ENCODE data around the gene SREBF2. TPM values are rescaled to one million over a fixed set of nuclear protein-coding genes. Genes with fewer than 3 reads are reported as not detected.

SREBF2 gene
- total and polyA plus RNA-seq, 2 donors (not counting 1 experiment from before 2014, with no cell fraction given) = 116 to 287 TPM

DNA sequence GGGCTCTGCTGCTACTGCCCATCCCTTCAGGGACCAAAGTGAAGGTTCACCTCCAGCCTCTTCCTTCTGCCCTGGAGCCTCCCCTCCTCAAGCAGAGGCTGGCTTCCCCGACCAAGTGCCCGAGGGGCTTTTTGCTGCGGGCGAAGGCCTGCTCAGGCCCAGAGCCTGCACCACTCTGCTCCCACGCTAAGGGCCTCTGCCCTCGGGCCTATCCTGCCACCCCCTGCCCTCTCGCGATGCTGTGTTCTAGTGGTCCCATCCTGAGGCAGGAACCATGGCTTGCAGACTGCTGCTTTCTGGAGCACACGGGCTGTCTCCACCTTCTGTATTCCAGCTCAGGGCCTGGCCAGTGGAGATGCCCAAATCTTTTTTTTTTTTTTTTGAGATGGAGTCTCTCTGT lies 102.6 kb downstream of the SREBF2 start:
- no peaks in the 10 kb centered on the region for H3K9me3 ChIP-seq (ENCODE audit: control extremely low read depth in 1 of 3, control insufficient read depth in 2 of 3, insufficient read depth in 1 of 3, low read length in 2 of 3)
- H3K4me3 ChIP-seq (ENCODE audit: control extremely low read depth in 1 of 5, extremely low read depth in 1 of 5, insufficient read depth in 1 of 5, low read depth in 2 of 5, low read length in 4 of 5) = no peak overlapping the region
- no peaks in the 10 kb centered on the region for H3K9me3 Mint-ChIP-seq (ENCODE audit: insufficient read depth)
- peak overlapping the region; percentile 39 for H3K9ac ChIP-seq (ENCODE audit: low read length)
- peaks cover 83% of the 10 kb centered on the region for H3K4me1 Mint-ChIP-seq
- 84% methylated on average over 9 of the region's 9 CpGs for WGBS (ENCODE audit: insufficient coverage)
- H3K4me3 Mint-ChIP-seq = peak overlapping the region; percentile 83
- DNase-seq = peak; percentile 65
- H3K27me3 Mint-ChIP-seq = no peaks in the 10 kb centered on the region
- peaks cover 35% of the 10 kb centered on the region for H3K79me2 ChIP-seq (ENCODE audit: control insufficient read depth, insufficient read depth, low read length)
- POLR2A ChIA-PET = interaction anchor here (0.7 to 14.7 kb wide), 10 partner anchors 11 to 489 kb away, joined by 3 to 960 read pairs (median 6); partner anchors contain the start of genes CENPM, PMM1, SHISA8 and SNU13
- no peak overlapping the region for H2AFZ ChIP-seq (ENCODE audit: insufficient read depth, low read depth, low read length, poor library complexity, severe bottlenecking)
- peak overlapping the region; percentile 61 for H3K4me2 ChIP-seq (replicated peaks; ENCODE audit: low read depth, low read length, poor library complexity, severe bottlenecking)
- TF ChIP-seq CTCF (IDR thresholded peaks at IDR 0.05) (no peak), EZH2 (IDR thresholded peaks at IDR 0.05; ENCODE audit: borderline replicate concordance, insufficient read depth, low read depth, low read length, poor library complexity, severe bottlenecking) (no peak)
- H3K27me3 ChIP-seq (replicated peaks in 1 of 4; ENCODE audit: control extremely low read depth in 1 of 4, control insufficient read depth in 3 of 4, insufficient read depth in 4 of 4, low read length in 3 of 4) = no peaks in the 10 kb centered on the region
- no peak for ATAC-seq (ENCODE audit: low read depth)
- H3K36me3 ChIP-seq (replicated peaks in 1 of 2; ENCODE audit: control extremely low read depth in 1 of 2, control insufficient read depth in 1 of 2, extremely low read depth in 1 of 2, insufficient read depth in 2 of 2, low read length in 1 of 2) = peaks cover 0 to 9% of the 10 kb centered on the region in 2 experiments
- peaks cover 90 to 99% of the 10 kb centered on the region in 2 donors for H3K4me1 ChIP-seq (ENCODE audit: control insufficient read depth in 2 of 2, insufficient read depth in 2 of 2, low read length in 2 of 2)
- intact Hi-C loops (cut with micrococcal nuclease) = no loop called here
- peaks cover 5% of the 10 kb centered on the region for H4K20me1 ChIP-seq (ENCODE audit: control insufficient read depth, insufficient read depth, low read length, poor library complexity, severe bottlenecking)
- CTCF ChIA-PET = interaction anchor here (1.0 to 8.5 kb wide), 4 partner anchors 11 to 238 kb away, joined by 5 to 499 read pairs (median 8); partner anchors contain the start of genes SREBF2 and TNFRSF13C
- peak overlapping the region; percentile 99 for H3K27ac ChIP-seq (ENCODE audit: low read length in 2 of 2)
- peak overlapping the region; percentile 99 for H3K27ac Mint-ChIP-seq

- H3K4me2 ChIP-seq (replicated peaks; ENCODE audit: low read depth, low read length, poor library complexity, severe bottlenecking) = peak overlapping the region; percentile 61
- intact Hi-C loops (cut with micrococcal nuclease) = loop anchor here (1.0 kb wide), 2 partner anchors 11 to 17 kb away; partner anchors contain the start of gene TNFRSF13C
- H3K79me2 ChIP-seq (ENCODE audit: control insufficient read depth, insufficient read depth, low read length) = peaks cover 40% of the 10 kb centered on the region
Observed at GRCh38 chr22:41936894-41937169, 103.9 kb downstream of the SREBF2 start.

More at GRCh38 chr22:41936894-41937169, 103.9 kb downstream of the SREBF2 start:
- peak; percentile 64 for DNase-seq
- Histone ChIP-seq H3K4me1 (ENCODE audit: control insufficient read depth in 2 of 2, insufficient read depth in 2 of 2, low read length in 2 of 2) (peaks cover 88 to 98% of the 10 kb centered on the region in 2 donors), H2AFZ (ENCODE audit: insufficient read depth, low read depth, low read length, poor library complexity, severe bottlenecking) (no peak overlapping the region), H4K20me1 (ENCODE audit: control insufficient read depth, insufficient read depth, low read length, poor library complexity, severe bottlenecking) (peaks cover 5% of the 10 kb centered on the region), H3K9me3 (ENCODE audit: control extremely low read depth in 1 of 3, control insufficient read depth in 2 of 3, insufficient read depth in 1 of 3, low read length in 2 of 3) (no peaks in the 10 kb centered on the region), H3K36me3 (replicated peaks in 1 of 2; ENCODE audit: control extremely low read depth in 1 of 2, control insufficient read depth in 1 of 2, extremely low read depth in 1 of 2, insufficient read depth in 2 of 2, low read length in 1 of 2) (peaks cover 0 to 9% of the 10 kb centered on the region in 2 experiments), H3K4me3 (ENCODE audit: control extremely low read depth in 1 of 5, extremely low read depth in 1 of 5, insufficient read depth in 1 of 5, low read depth in 2 of 5, low read length in 4 of 5) (peak overlapping the region in 1 of 5 experiments; percentile 4), H3K27me3 (replicated peaks in 1 of 4; ENCODE audit: control extremely low read depth in 1 of 4, control insufficient read depth in 3 of 4, insufficient read depth in 4 of 4, low read length in 3 of 4) (no peaks in the 10 kb centered on the region), H3K27ac (ENCODE audit: low read length in 2 of 2) (peak overlapping the region; percentile 99), H3K9ac (ENCODE audit: low read length) (peak overlapping the region; percentile 25)
- no peak for ATAC-seq (ENCODE audit: low read depth)
- Mint-ChIP-seq H3K27ac (peak overlapping the region; percentile 99), H3K4me3 (peak overlapping the region; percentile 83), H3K4me1 (peaks cover 89% of the 10 kb centered on the region), H3K9me3 (ENCODE audit: insufficient read depth) (no peaks in the 10 kb centered on the region), H3K27me3 (no peaks in the 10 kb centered on the region)
- ChIA-PET POLR2A (interaction anchor here (0.6 to 14.7 kb wide), 9 partner anchors 10 to 232 kb away, joined by 3 to 960 read pairs (median 4); partner anchors contain the start of genes CENPM, SHISA8, SREBF2 and TNFRSF13C), CTCF (interaction anchor here (0.7 to 8.5 kb wide), 5 partner anchors 13 to 240 kb away, joined by 3 to 499 read pairs (median 7); partner anchors contain the start of genes CCDC134 and TNFRSF13C)
- no peak for TF ChIP-seq CTCF (IDR thresholded peaks at IDR 0.05)
- no peak for TF ChIP-seq EZH2 (IDR thresholded peaks at IDR 0.05; ENCODE audit: borderline replicate concordance, insufficient read depth, low read depth, low read length, poor library complexity, severe bottlenecking)
- WGBS (ENCODE audit: insufficient coverage) = 0% methylated on average over 1 of the region's 2 CpGs
